Mucosa of descending colon (tissue), 3 donors: ENCODE results near the gene ITPKA. TPM values are rescaled to one million over a fixed set of nuclear protein-coding genes. Genes with fewer than 3 reads are reported as not detected.
"Not testable (repeated sequence)": the region's sequence is repeated elsewhere in the genome, so short reads cannot be mapped to it uniquely, and the experiment has no call there.

Experiments
- ATAC-seq: fragments of 200-7000 bp; cut with Tn5 transposase; one replicate; pipeline ENCODE4 v1.9.1; 2020; ENCODE audit warnings: mild to moderate bottlenecking, moderate library complexity
- DNase-seq, 3 donors: peaks; one replicate each; pipeline ENCODE4 v3.0.0-alpha.2; 2020
- H3K36me3 ChIP-seq: fragments of 200-600 bp; one replicate; pipeline ENCODE4 v1.8.0; 2021; ENCODE audit warnings: low read depth, mild to moderate bottlenecking
- H3K4me1 ChIP-seq: fragments of 200-600 bp; one replicate; pipeline ENCODE4 v1.8.0; 2021; ENCODE audit warnings: low read depth, mild to moderate bottlenecking
- H3K4me3 ChIP-seq: fragments of 200-600 bp; one replicate; pipeline ENCODE4 v1.8.0; 2021; ENCODE audit warnings: mild to moderate bottlenecking
- H3K9me3 ChIP-seq: fragments of 200-600 bp; one replicate; pipeline ENCODE4 v1.8.0; 2021; ENCODE audit warnings: mild to moderate bottlenecking
- CTCF ChIP-seq: fragments of 200-600 bp; IDR thresholded peaks from one replicate; pipeline ENCODE4 v1.8.0; 2022; ENCODE audit warnings: antibody characterized with exemption, mild to moderate bottlenecking
- intact Hi-C, 2 donors: fragments of 100-400 bp; cut with DNase I in 1 of 2; cut with micrococcal nuclease in 1 of 2; formaldehyde crosslinking; loops; one replicate each; pipeline versions ENCODE4 v1.11.0 to v1.11.1; 2022; cut with DNase I, micrococcal nuclease
- total RNA-seq, 3 donors: library from RNA; stranded (reverse); fragmentation: NEBNext Ultra II Directional in 2 of 3; extraction: Animal tissue kit (Norgen Biotek cat#: 25700) in 2 of 3; gene quantifications; one replicate each; pipeline versions ENCODE4 v1.2.1 to v1.2.4, GENCODE V29; 2021 to 2023
- donor health status: DM: no; HTN: no; CAD: no; lungs with moderate emphysema.
- donor health status: DM: no; HTN: no; CAD: no.
- donor health status: DM: no; HTN: yes; CAD: no.

The ITPKA gene
- total RNA-seq, 3 donors from 2014 or later = 18.3 to 57.5 (median 29.5) TPM

DNA sequence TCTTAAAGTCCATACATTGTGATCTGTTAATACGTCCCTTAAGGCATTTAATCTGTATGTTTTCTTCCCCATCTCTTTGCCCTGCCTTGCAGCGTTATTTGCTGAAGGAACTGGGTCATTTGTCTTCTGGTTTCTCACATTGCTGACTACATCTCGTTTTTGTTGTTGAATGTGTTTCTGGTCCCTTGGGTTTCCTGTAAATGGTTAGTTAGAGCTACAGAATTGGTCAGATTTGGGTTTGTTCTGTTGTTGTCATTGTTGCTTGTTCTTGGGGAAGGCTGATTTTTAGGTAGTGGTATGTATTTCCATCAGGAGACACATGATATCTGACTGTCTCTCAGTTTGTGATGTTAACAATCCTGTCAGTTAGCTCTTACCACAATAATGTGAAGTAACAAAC lies 27.0 kb upstream of the ITPKA start:
- H3K9me3 ChIP-seq = no peaks in the 10 kb centered on the region
- H3K4me1 ChIP-seq = no peaks in the 10 kb centered on the region
- no peaks in the 10 kb centered on the region for H3K36me3 ChIP-seq
- ATAC-seq (no peak), DNase-seq (no peak)
- no peak for TF ChIP-seq CTCF
- intact Hi-C loops = no loop called here
- no peak overlapping the region for H3K4me3 ChIP-seq

DNA sequence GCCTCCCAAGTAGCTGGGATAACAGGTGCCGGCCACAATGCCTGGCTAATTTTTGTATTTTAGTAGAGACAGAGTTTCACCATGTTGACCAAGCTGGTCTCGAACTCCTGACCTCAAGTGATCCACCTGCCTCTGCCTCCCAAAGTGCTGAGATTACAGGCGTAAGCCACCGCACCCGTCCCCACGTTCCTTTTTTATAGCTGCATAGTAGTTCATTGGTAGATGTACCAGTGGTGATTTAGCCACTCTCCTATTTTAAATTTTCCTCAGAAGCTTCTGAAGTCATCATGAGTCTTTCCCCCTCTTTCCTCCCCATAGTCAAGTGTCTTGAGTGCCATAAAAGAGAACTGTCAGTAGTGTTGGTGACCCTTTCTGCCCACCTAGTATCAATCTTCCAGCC lies 24.0 kb upstream of the ITPKA start:
- H3K4me1 ChIP-seq, intact Hi-C loops, ATAC-seq, H3K9me3 ChIP-seq, DNase-seq, H3K36me3 ChIP-seq, H3K4me3 ChIP-seq: not testable (repeated sequence)

GRCh38 chr15:41473418-41473817 lies 20.3 kb upstream of the ITPKA start:
- Histone ChIP-seq H3K9me3 (no peaks in the 10 kb centered on the region), H3K36me3 (no peaks in the 10 kb centered on the region), H3K4me1 (peaks cover 9% of the 10 kb centered on the region), H3K4me3 (no peak overlapping the region)
- TF ChIP-seq CTCF = no peak
- intact Hi-C loops = no loop called here
- ATAC-seq = peak; percentile 16
- peak in 1 of 3 donors; percentile 43 for DNase-seq

DNA sequence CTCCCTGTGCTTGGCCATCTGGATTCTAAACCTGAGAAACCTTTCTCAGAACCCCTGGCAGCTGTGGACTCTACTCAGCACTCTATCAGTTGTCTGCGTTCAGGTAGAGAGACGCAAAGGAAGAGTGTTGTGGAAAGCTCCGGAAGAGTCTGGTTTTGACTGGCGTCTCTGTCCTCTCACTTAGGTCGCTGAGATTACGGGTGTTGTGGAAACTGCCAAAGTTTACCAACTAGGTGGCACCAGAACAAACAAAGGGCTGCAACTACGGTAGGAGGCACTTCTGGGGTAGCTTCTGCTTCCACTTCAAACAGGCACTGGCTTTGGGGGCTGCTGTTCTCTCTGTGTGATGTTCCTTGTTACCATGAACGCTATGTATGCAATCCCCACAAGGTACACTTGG lies 19.2 kb upstream of the ITPKA start:
- intact Hi-C loops = no loop called here
- H3K4me3 ChIP-seq = no peak overlapping the region
- H3K4me1 ChIP-seq = peaks cover 9% of the 10 kb centered on the region
- H3K36me3 ChIP-seq = no peaks in the 10 kb centered on the region
- DNase-seq (peak in 1 of 3 donors; percentile 68), ATAC-seq (peak; percentile 85)
- no peaks in the 10 kb centered on the region for H3K9me3 ChIP-seq
- TF ChIP-seq CTCF = no peak

GRCh38 chr15:41474941-41475340 lies 18.7 kb upstream of the ITPKA start:
- no peak overlapping the region for H3K4me3 ChIP-seq
- intact Hi-C loops = no loop called here
- H3K9me3 ChIP-seq = no peaks in the 10 kb centered on the region
- TF ChIP-seq CTCF = no peak
- no peaks in the 10 kb centered on the region for H3K36me3 ChIP-seq
- DNase-seq (peak in 2 of 3 donors; percentile 50 to 75), ATAC-seq (peak; percentile 93)
- peaks cover 9% of the 10 kb centered on the region for H3K4me1 ChIP-seq

DNA sequence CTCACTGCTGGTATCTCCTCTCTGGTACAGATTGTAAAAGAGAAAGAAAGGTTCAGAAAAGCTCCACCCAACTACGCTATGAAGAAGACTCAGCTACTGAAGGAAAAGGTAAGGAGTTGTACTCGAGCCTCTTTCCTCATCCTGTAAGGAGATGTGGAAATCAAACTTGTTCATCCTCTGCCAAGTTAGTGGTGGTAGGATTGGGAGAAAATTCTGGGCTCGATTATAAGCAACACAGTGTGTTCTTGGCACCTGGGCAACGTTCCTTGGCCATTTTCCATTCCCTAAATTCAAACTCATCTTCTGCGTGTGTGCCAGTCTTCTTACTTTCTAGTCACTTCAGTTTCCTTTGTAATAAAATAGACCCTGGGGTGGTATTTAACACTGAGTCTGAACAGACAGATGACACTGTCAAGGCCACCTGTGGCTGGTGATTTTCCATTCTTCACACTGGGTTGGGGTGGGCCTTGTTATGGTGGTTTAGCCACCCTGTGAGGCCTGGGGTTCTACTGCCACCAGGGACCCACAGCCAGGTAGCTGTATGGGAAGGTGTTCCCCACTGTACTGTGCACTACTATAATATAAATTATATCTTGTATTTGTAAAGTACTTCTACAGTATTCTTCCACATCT lies 17.1 kb upstream of the ITPKA start:
- DNase-seq = no peak
- no peak overlapping the region for H3K4me3 ChIP-seq
- no peaks in the 10 kb centered on the region for H3K9me3 ChIP-seq
- no peak for ATAC-seq
- H3K36me3 ChIP-seq = no peaks in the 10 kb centered on the region
- H3K4me1 ChIP-seq = peaks cover 17% of the 10 kb centered on the region
- intact Hi-C loops = no loop called here
- no peak for TF ChIP-seq CTCF
